ENCODE measurements around the gene FAM200B.

FAM200B gene

GRCh38 chr4:15714141-15714540 lies 32.5 kb downstream of the FAM200B start:
- H3F3A ChIP-seq (ENCODE audit: low read depth): no peaks in the 10 kb centered on the region
- no peaks in the 10 kb centered on the region for H4K20me1 ChIP-seq (ENCODE audit: insufficient read depth, low read length, poor library complexity, severe bottlenecking)
- no peaks in the 10 kb centered on the region for H3K4me1 ChIP-seq (ENCODE audit: insufficient read depth, low read length, poor library complexity, severe bottlenecking)
- no peak for TF ChIP-seq CTCF (conservative IDR thresholded peaks at IDR 0.05; ENCODE audit: low read length)
- TF ChIP-seq EZH2phosphoT487 (IDR thresholded peaks at IDR 0.05; ENCODE audit: borderline replicate concordance): no peak
- no peaks in the 10 kb centered on the region for H3K79me2 ChIP-seq (ENCODE audit: insufficient read depth, low read length)
- H3K4me3 ChIP-seq (ENCODE audit: low read length, poor library complexity, severe bottlenecking): no peak overlapping the region
- H3K9me2 ChIP-seq (replicated peaks; ENCODE audit: low read depth, low read length): no peaks in the 10 kb centered on the region
- no peaks in the 10 kb centered on the region for H3K27me3 ChIP-seq (ENCODE audit: insufficient read depth, low read length, poor library complexity, severe bottlenecking)
- no peaks in the 10 kb centered on the region for H3K9me3 ChIP-seq (ENCODE audit: insufficient read depth, low read depth, low read length)
- H2AFZ ChIP-seq (ENCODE audit: low read length): no peak overlapping the region
- H3K4me2 ChIP-seq (ENCODE audit: low read depth, low read length, poor library complexity, severe bottlenecking): no peak overlapping the region
- no peak overlapping the region for H3K9ac ChIP-seq (ENCODE audit: low read depth, low read length, poor library complexity, severe bottlenecking)
- no peaks in the 10 kb centered on the region for H3K36me3 ChIP-seq (ENCODE audit: insufficient read depth, low read length)

GRCh38 chr4:15714646-15715435 lies 33.2 kb downstream of the FAM200B start:
- H3K36me3 ChIP-seq (ENCODE audit: insufficient read depth, low read length): no peaks in the 10 kb centered on the region
- no peaks in the 10 kb centered on the region for H3F3A ChIP-seq (ENCODE audit: low read depth)
- no peaks in the 10 kb centered on the region for H3K9me2 ChIP-seq (replicated peaks; ENCODE audit: low read depth, low read length)
- H3K9ac ChIP-seq (ENCODE audit: low read depth, low read length, poor library complexity, severe bottlenecking): no peak overlapping the region
- H3K4me2 ChIP-seq (ENCODE audit: low read depth, low read length, poor library complexity, severe bottlenecking): no peak overlapping the region
- no peak overlapping the region for H3K4me3 ChIP-seq (ENCODE audit: low read length, poor library complexity, severe bottlenecking)
- no peaks in the 10 kb centered on the region for H3K9me3 ChIP-seq (ENCODE audit: insufficient read depth, low read depth, low read length)
- TF ChIP-seq CTCF (conservative IDR thresholded peaks at IDR 0.05; ENCODE audit: low read length) (no peak), EZH2phosphoT487 (IDR thresholded peaks at IDR 0.05; ENCODE audit: borderline replicate concordance) (no peak)
- no peaks in the 10 kb centered on the region for H3K4me1 ChIP-seq (ENCODE audit: insufficient read depth, low read length, poor library complexity, severe bottlenecking)
- H3K27me3 ChIP-seq (ENCODE audit: insufficient read depth, low read length, poor library complexity, severe bottlenecking): no peaks in the 10 kb centered on the region
- no peaks in the 10 kb centered on the region for H3K79me2 ChIP-seq (ENCODE audit: insufficient read depth, low read length)
- no peaks in the 10 kb centered on the region for H4K20me1 ChIP-seq (ENCODE audit: insufficient read depth, low read length, poor library complexity, severe bottlenecking)
- no peak overlapping the region for H2AFZ ChIP-seq (ENCODE audit: low read length)

GRCh38 chr4:15716115-15716514 lies 34.5 kb downstream of the FAM200B start:
- no peaks in the 10 kb centered on the region for H3K79me2 ChIP-seq (ENCODE audit: insufficient read depth, low read length)
- H3K36me3 ChIP-seq (ENCODE audit: insufficient read depth, low read length): no peaks in the 10 kb centered on the region
- H2AFZ ChIP-seq (ENCODE audit: low read length): 0 out of 2 replicates have a peak overlapping the region, but pooled peaks have one; percentile 4
- no peaks in the 10 kb centered on the region for H3K9me2 ChIP-seq (replicated peaks; ENCODE audit: low read depth, low read length)
- no peaks in the 10 kb centered on the region for H3F3A ChIP-seq (ENCODE audit: low read depth)
- no peaks in the 10 kb centered on the region for H4K20me1 ChIP-seq (ENCODE audit: insufficient read depth, low read length, poor library complexity, severe bottlenecking)
- TF ChIP-seq CTCF (conservative IDR thresholded peaks at IDR 0.05; ENCODE audit: low read length): no peak
- no peak for TF ChIP-seq EZH2phosphoT487 (IDR thresholded peaks at IDR 0.05; ENCODE audit: borderline replicate concordance)
- no peak overlapping the region for H3K4me3 ChIP-seq (ENCODE audit: low read length, poor library complexity, severe bottlenecking)
- no peak overlapping the region for H3K4me2 ChIP-seq (ENCODE audit: low read depth, low read length, poor library complexity, severe bottlenecking)
- no peaks in the 10 kb centered on the region for H3K4me1 ChIP-seq (ENCODE audit: insufficient read depth, low read length, poor library complexity, severe bottlenecking)
- H3K9me3 ChIP-seq (ENCODE audit: insufficient read depth, low read depth, low read length): no peaks in the 10 kb centered on the region
- H3K9ac ChIP-seq (ENCODE audit: low read depth, low read length, poor library complexity, severe bottlenecking): no peak overlapping the region
- H3K27me3 ChIP-seq (ENCODE audit: insufficient read depth, low read length, poor library complexity, severe bottlenecking): no peaks in the 10 kb centered on the region

Measured in Loucy (cell line).